Activated naive CD8-positive, alpha-beta T cell treated with anti-CD3 and anti-CD28 coated beads for 36 hours (primary cell): ENCODE results near the gene HCFC2. TPM values are rescaled to one million over a fixed set of nuclear protein-coding genes. Genes with fewer than 3 reads are reported as not detected.
"Not testable (repeated sequence)": the region's sequence is repeated elsewhere in the genome, so short reads cannot be mapped to it uniquely, and the experiment has no call there.

Experiments
- DNase-seq: peaks from one replicate; pipeline ENCODE4 v3.0.0; 2021
- H3K27ac Mint-ChIP-seq: one replicate; pipeline ENCODE4 v1.8.0; 2022; ENCODE audit warnings: mild to moderate bottlenecking, moderate library complexity, mixed read lengths
- H3K27me3 Mint-ChIP-seq: one replicate; pipeline ENCODE4 v1.8.0; 2022; ENCODE audit warnings: mild to moderate bottlenecking, mixed read lengths
- H3K36me3 Mint-ChIP-seq: one replicate; pipeline ENCODE4 v1.8.0; 2021; ENCODE audit warnings: mild to moderate bottlenecking, mixed read lengths
- H3K4me1 Mint-ChIP-seq: one replicate; pipeline ENCODE4 v1.8.0; 2021; ENCODE audit warnings: mixed read lengths
- H3K4me3 Mint-ChIP-seq: one replicate; pipeline ENCODE4 v1.8.0; 2022; ENCODE audit warnings: mild to moderate bottlenecking, moderate library complexity, mixed read lengths
- H3K9me3 Mint-ChIP-seq: one replicate; pipeline ENCODE4 v1.8.0; 2022; ENCODE audit warnings: mixed read lengths
- total RNA-seq, 2 experiments: library from RNA; stranded (reverse); gene quantifications; one replicate each; pipeline ENCODE4 v1.2.3, GENCODE V29; 2021

HCFC2 gene
- 1 to 10 TPM; 7.6 to 8.0 TPM for total RNA-seq

DNA sequence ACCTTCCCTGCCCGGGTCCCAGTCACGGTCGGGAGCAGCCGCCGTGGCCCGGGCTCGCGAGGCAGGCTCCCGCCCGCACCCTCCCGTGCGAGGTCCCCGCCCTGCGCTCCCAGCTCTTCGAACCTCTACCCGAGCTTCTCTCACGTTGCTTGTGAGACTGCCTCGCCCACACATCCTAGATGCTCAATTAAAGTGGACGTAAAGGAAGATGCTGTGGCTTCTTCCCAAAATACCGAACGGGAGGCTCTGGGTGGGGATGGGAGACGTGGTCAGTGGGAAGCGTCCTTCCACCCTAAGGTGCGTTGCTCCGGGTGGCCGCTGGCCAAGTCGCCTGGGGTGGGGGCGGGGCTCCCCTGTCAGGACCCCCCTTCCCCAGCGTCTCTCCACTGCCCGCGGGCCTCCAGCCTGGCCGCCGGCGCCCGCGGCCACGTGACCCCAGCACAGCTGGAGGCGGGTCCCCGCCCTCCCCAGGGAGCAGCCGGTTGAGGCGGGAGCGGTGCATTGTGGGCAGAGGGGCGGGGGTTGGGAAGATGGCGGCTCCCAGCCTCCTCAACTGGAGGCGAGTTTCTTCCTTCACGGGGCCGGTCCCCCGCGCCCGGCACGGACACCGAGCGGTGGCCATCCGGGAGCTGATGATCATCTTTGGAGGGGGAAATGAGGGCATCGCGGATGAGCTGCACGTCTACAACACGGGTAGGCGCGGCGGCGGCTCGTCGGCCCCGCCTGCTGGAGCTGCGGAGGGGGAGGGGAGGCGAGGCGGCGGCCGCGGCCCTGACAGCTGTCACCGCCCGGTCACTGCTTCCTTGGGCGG is at the start of gene HCFC2:
HCFC2 (plus strand) TSS at position 501 of the 811 bp plus-strand sequence; CDS start at position 531, 30 bp downstream.
- DNase-seq: peak; percentile 94
- Mint-ChIP-seq H3K27me3 (peaks cover 20% of the 10 kb centered on the region), H3K36me3 (peaks cover 1% of the 10 kb centered on the region), H3K4me3 (peak within 1 kb of the TSS; percentile 92), H3K9me3 (no peaks in the 10 kb centered on the region), H3K4me1 (peaks cover 21% of the 10 kb centered on the region), H3K27ac (peak within 1 kb of the TSS; percentile 87)

DNA sequence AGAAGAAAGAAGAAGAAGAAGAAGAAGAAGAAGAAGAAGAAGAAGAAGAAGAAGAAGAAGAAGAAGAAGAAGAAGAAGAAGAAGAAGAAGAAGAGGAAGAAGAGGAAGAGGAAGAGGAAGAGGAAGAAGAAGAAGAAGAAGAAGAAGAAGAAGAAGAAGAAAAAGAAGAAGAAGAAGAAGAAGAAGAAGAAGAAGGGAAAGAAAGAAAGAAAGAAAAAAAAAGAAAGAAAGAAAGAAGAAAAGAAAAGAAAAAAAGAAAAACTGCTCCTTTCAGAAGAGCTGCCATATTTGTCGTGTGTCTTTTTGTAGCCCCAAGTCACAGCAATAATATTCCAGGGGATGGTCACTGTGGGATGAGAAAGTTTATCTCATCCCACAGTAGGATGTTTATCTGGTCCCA is 42.5 kb upstream of the HCFC2 start:
- not testable (repeated sequence) for H3K4me3 Mint-ChIP-seq, H3K27ac Mint-ChIP-seq, DNase-seq, H3K4me1 Mint-ChIP-seq, H3K36me3 Mint-ChIP-seq, H3K9me3 Mint-ChIP-seq
- peaks cover 21% of the 10 kb centered on the region for H3K27me3 Mint-ChIP-seq

DNA sequence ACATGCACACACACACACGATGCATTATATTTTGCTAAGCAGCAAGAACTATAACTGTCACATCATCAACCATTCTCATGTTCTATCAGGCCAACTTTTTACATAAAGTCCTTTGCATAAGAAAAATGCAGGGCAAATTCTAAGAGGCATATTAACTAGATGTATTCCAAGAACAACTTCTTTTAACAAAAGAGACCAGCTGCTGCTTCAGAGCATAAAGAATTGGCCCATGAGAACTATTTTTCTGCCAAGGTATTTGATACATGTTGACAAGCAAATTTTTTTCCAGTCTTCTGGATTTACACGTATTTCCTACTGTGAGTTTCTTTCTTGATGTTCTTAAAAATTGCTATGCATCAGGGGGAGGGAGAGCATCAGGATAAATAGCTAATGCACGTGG is 41.5 kb upstream of the HCFC2 start:
- Mint-ChIP-seq H3K4me1 (no peaks in the 10 kb centered on the region), H3K9me3 (peaks cover 2% of the 10 kb centered on the region), H3K27ac (no peak overlapping the region), H3K27me3 (peaks cover 21% of the 10 kb centered on the region), H3K4me3 (no peak overlapping the region), H3K36me3 (no peaks in the 10 kb centered on the region)
- no peak for DNase-seq

DNA sequence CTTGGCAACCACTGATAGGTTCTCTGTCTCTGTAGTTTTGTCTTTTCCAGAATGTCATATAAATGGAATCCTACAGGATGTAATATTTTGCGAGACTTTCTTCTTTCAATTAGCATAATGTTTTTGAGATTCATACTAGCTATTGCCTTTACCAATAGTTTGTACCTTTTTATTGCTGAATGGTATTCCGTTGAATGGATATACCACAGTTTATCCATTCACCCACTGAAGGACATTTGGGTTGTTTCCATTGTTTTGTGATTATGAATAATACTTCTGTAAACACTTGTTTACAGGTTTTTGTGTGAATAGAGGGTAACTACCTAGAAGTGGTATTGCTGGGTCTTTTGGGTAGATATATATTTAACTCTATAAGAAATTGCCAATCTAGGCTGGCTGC is 40.6 kb upstream of the HCFC2 start:
- no peak overlapping the region for H3K4me3 Mint-ChIP-seq
- H3K27ac Mint-ChIP-seq: no peak overlapping the region
- H3K27me3 Mint-ChIP-seq: peaks cover 21% of the 10 kb centered on the region
- H3K9me3 Mint-ChIP-seq: peaks cover 2% of the 10 kb centered on the region
- no peaks in the 10 kb centered on the region for H3K4me1 Mint-ChIP-seq
- no peaks in the 10 kb centered on the region for H3K36me3 Mint-ChIP-seq
- no peak for DNase-seq

DNA sequence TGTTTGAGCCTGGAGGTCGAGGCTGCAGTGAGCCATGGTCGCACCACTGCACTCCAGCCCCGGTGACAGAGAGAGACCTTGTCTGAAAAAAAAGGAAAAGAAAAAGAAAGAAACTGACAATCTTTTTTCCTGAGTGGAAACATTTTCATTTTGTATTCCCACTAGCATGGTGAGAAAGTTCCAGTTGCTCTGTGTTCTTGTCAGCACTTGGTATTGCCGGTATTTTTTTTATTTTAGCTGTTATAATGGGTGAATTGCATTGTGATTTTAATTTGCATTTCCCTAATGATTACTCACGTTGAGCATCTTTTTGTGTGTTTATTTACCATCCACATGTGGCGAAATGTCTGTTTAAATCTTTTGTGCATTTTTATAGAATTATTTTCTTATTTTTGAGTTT is 40.0 kb upstream of the HCFC2 start:
- no peaks in the 10 kb centered on the region for H3K36me3 Mint-ChIP-seq
- no peak for DNase-seq
- no peak overlapping the region for H3K27ac Mint-ChIP-seq
- H3K4me1 Mint-ChIP-seq: no peaks in the 10 kb centered on the region
- H3K9me3 Mint-ChIP-seq: peaks cover 2% of the 10 kb centered on the region
- no peak overlapping the region for H3K4me3 Mint-ChIP-seq
- peaks cover 21% of the 10 kb centered on the region for H3K27me3 Mint-ChIP-seq

DNA sequence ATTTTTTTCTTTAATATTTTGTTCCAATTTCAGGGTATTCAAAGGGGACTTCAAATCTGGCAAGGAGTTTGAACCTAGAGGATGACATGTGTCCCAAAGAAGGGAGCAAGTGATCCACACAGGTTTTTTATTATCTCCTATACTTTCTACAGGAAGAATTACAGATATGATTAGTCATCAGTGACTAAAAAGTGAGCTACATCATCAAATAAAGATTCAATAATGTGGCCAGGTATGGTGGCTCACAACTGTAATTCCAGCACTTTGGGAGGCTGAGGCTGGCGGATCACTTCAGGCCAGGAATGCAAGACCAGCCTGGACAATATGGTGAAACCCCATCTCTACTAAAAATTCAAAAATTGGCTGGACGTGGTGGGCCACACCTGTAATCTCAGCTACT is 38.6 kb upstream of the HCFC2 start:
- no peaks in the 10 kb centered on the region for H3K36me3 Mint-ChIP-seq
- no peak overlapping the region for H3K27ac Mint-ChIP-seq
- H3K4me3 Mint-ChIP-seq: no peak overlapping the region
- peaks cover 8% of the 10 kb centered on the region for H3K27me3 Mint-ChIP-seq
- no peak for DNase-seq
- H3K9me3 Mint-ChIP-seq: peaks cover 2% of the 10 kb centered on the region
- H3K4me1 Mint-ChIP-seq: no peaks in the 10 kb centered on the region

DNA sequence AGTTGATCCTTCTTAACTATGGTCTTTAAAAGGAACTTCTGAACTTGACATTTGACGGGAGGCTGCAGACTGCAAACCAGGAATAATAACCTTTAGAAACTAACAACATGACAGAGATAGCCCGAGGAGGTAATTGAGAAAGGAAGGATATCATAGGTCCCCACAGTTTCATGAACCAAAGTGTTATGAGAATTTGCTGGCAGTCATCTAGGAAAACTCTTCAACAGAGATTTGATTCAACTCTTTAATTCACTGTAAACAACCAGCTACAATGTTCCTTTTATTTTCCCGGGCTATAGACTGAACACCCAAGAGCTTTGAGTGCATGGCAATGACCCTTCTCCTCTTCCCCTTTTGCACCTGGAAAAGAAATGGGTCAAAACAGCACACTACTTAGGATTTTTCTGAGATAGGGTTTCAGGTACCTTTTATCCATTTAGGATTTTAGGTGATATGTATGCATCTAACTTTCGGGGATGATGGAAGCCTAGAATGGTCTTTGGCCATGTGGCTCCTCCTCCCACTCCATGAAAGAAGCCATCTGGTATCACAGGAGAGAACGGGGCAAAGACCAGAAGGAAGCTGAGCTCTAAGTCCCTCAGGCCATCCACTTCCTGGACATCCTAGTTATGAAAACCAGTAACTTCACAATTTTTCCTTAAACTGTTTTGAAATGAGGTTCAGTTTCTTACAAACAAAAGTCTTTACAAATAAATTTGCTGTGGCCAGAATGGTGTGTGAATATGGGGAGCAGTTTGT is 37.3 kb upstream of the HCFC2 start:
- no peak overlapping the region for H3K4me3 Mint-ChIP-seq

DNA sequence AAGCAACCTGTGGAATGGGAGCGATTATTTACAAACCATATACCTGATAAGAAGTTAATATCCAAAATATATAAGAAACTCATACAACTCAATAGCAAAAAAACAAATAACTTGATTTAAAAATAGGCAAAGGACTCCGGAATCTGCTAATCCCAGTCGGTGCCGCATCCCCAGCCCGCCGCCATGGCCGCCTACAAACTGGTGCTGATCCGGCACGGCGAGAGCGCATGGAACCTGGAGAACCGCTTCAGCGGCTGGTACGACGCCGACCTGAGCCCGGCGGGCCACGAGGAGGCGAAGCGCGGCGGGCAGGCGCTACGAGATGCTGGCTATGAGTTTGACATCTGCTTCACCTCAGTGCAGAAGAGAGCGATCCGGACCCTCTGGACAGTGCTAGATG is 33.7 kb upstream of the HCFC2 start:
- not testable (repeated sequence) for H3K9me3 Mint-ChIP-seq, H3K27ac Mint-ChIP-seq, H3K4me3 Mint-ChIP-seq, H3K27me3 Mint-ChIP-seq, DNase-seq, H3K36me3 Mint-ChIP-seq, H3K4me1 Mint-ChIP-seq

More for the DNA sequence above, 37.3 kb upstream of the HCFC2 start:
- Mint-ChIP-seq H3K27ac (no peak overlapping the region), H3K4me1 (no peaks in the 10 kb centered on the region), H3K27me3 (peaks cover 4% of the 10 kb centered on the region), H3K9me3 (peaks cover 2% of the 10 kb centered on the region), H3K36me3 (no peaks in the 10 kb centered on the region)
- no peak for DNase-seq

DNA sequence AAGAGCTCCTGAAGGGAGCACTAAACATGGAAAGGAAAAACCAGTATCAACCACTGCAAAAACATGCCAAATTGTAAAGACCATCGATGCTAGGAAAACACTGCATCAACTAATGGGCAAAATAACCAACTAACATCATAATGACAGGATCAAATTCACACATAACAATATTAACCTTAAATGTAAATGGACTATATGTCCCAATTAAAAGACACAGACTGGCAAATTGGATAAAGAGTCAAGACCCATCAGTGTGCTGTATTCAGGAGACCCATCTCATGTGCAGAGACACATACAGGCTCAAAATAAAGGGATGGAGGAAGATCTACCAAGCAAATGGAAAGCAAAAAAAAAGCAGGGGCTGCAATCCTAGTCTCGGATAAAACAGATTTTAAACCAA is 28.2 kb upstream of the HCFC2 start:
- H3K36me3 Mint-ChIP-seq, H3K27ac Mint-ChIP-seq, DNase-seq, H3K4me3 Mint-ChIP-seq, H3K4me1 Mint-ChIP-seq, H3K9me3 Mint-ChIP-seq: not testable (repeated sequence)
- H3K27me3 Mint-ChIP-seq: peaks cover 13% of the 10 kb centered on the region

DNA sequence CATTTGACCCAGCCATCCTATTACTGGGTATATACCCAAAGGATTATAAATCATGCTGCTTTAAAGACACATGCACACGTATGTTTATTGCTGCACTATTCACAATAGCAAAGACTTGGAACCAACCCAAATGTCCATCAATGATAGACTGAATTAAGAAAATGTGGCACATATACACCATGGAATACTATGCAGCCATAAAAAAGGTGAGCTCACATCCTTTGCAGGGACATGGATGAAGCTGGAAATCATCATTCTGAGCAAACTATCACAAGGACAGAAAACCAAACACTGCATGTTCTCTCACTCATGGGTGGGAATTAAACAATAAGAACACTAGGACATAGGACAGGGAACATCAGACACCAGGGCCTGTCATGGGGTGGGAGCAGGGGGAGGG is 24.6 kb upstream of the HCFC2 start:
- not testable (repeated sequence) for H3K36me3 Mint-ChIP-seq, H3K4me1 Mint-ChIP-seq, DNase-seq, H3K9me3 Mint-ChIP-seq, H3K27ac Mint-ChIP-seq, H3K4me3 Mint-ChIP-seq
- peaks cover 13% of the 10 kb centered on the region for H3K27me3 Mint-ChIP-seq

DNA sequence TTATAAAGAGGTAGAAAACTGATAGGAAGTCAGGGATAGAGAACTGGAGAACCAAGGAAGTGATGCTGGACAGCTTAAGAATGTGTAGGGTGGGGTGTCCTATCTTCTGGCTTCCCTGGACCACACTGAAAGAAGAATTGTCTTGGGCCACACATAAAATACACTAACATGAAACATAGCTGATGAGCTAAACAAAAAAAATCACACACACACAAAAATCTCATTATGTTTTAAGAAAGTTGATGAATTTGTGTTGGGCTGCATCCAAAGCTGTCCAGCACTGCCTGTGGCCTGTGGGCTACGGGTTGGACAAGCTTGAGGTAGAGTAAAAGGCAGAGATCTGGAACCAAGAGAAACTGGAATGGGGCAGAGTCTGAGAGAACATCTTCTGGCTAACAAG is 21.8 kb upstream of the HCFC2 start:
- Mint-ChIP-seq H3K9me3 (no peaks in the 10 kb centered on the region), H3K27me3 (no peaks in the 10 kb centered on the region), H3K27ac (no peak overlapping the region), H3K36me3 (no peaks in the 10 kb centered on the region), H3K4me1 (no peaks in the 10 kb centered on the region), H3K4me3 (no peak overlapping the region)
- no peak for DNase-seq

DNA sequence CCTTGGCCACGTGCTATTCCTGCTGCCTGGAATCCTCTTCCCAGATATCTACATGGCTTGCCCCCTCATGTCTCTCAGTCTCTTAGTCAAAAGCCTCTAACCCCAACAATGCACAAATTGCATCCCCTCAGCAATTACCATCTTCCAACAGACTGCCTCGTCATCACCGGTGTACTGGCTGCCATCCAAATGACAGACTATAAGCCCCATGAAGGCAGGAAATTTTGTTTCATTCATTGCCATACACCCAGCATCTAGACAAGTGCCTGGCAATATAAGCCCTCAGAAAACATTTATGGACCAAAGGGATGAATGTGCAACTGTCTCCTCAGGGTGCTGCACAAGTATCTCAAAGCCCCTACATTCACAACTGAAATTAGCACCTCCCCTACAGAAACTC is 20.2 kb upstream of the HCFC2 start:
- H3K4me3 Mint-ChIP-seq: no peak overlapping the region
- H3K4me1 Mint-ChIP-seq: no peaks in the 10 kb centered on the region
- DNase-seq: no peak
- no peaks in the 10 kb centered on the region for H3K36me3 Mint-ChIP-seq
- no peak overlapping the region for H3K27ac Mint-ChIP-seq
- H3K27me3 Mint-ChIP-seq: peaks cover 10% of the 10 kb centered on the region
- no peaks in the 10 kb centered on the region for H3K9me3 Mint-ChIP-seq

DNA sequence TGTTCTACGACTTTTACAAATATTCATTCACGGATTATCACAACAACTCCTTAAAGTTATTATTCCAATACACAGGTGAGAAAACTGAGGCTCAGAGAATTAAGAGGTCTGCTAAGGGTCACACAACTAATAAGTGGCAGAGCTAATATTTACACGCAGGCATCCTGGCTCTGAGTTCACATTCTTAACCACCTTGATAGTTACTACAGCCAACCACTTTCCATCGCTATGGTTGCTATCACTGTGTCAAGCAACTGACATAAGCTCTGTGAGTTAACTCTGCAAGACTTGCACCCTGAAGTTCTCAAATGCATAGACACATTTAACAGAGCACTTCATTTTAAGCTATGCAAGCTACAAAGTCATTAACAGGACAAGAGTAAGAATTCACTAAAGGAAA is 18.0 kb upstream of the HCFC2 start:
- H3K4me1 Mint-ChIP-seq: peaks cover 5% of the 10 kb centered on the region
- no peak overlapping the region for H3K27ac Mint-ChIP-seq
- no peak for DNase-seq
- no peaks in the 10 kb centered on the region for H3K9me3 Mint-ChIP-seq
- H3K36me3 Mint-ChIP-seq: no peaks in the 10 kb centered on the region
- peaks cover 30% of the 10 kb centered on the region for H3K27me3 Mint-ChIP-seq
- H3K4me3 Mint-ChIP-seq: no peak overlapping the region

DNA sequence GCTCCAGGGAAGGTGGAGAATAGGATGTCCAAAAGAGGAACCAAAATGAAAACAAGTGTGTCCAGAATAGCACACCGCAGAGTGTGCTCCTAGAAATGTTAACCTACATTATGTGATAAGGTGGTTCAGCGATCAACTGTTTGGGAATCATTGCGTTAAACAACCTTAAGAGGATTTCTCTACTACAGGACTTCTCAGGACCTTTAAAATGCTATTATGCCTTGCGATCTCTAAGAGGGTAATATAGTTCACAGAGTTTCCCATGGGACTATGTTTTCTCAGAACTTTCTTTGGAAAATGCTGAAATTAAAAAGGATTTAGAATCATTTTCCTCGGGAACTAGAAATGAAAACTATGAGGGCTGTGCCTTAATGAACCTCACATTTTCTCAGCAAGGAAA is 16.2 kb upstream of the HCFC2 start:
- H3K27me3 Mint-ChIP-seq: peaks cover 44% of the 10 kb centered on the region

DNA sequence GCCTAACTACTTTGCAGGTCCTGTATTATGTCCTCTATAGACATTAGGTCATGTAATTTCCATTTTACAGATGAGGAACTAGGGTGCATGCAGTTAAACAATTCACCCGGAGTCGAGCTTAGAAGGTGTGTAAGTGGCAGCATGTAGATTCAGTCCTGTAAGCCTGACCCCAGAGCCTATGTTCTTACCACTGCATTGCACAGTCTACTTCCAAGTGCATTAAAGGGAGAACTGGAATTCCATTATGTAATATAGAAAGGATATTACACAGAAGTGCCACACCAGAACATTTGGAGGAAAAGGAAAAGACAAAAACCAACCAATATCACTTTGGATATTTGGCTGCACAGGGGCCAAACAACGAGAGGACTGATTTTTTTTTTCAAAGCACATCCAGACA is 15.5 kb upstream of the HCFC2 start:
- no peaks in the 10 kb centered on the region for H3K36me3 Mint-ChIP-seq
- no peaks in the 10 kb centered on the region for H3K9me3 Mint-ChIP-seq
- DNase-seq: no peak
- peaks cover 45% of the 10 kb centered on the region for H3K27me3 Mint-ChIP-seq
- peaks cover 5% of the 10 kb centered on the region for H3K4me1 Mint-ChIP-seq
- no peak overlapping the region for H3K27ac Mint-ChIP-seq
- H3K4me3 Mint-ChIP-seq: no peak overlapping the region

More for the DNA sequence above, 16.2 kb upstream of the HCFC2 start:
- Mint-ChIP-seq H3K4me3 (no peak overlapping the region), H3K36me3 (no peaks in the 10 kb centered on the region), H3K4me1 (peaks cover 5% of the 10 kb centered on the region), H3K9me3 (no peaks in the 10 kb centered on the region), H3K27ac (no peak overlapping the region)
- no peak for DNase-seq
